Measurements from ENCODE around the gene MAN1C1. TPM values are rescaled to one million over a fixed set of nuclear protein-coding genes. Genes with fewer than 3 reads are reported as not detected.

The MAN1C1 gene
- total RNA-seq, 4 donors from 2014 or later: 28.1 to 60.4 (median 32.7) TPM

DNA sequence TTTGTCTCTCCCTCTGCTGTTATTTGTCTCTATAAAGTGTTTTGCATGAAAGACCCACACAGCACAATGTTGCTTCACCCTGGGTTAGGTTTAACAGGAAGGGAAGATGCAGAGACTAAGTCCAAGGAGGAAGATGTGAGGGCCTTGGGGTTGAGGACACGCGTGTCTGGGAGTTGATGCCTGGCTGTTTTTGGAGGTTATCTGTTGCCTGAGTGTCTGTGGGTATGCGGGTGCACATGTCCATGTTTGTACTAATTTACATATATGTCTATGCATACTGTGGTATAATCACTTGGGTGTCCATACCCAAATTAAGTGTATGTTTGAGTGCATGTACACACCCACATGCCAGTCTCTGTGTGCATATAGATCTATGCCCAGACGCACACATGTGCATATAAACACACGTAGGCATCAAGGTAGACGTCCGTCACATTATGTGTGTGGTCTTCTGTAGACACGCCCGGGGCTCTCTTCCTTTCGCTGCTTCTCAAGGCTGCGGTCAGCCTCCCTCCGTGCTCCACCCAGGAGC, 962 bp upstream of the MAN1C1 start:
- peak overlapping the region; percentile 8 to 55 (median 36) for H3K4me3 ChIP-seq (replicated peaks in 1 of 3)
- no peaks in the 10 kb centered on the region for H3K27me3 ChIP-seq
- TF ChIP-seq POLR2A (IDR thresholded peaks at IDR 0.05): no peak
- TF ChIP-seq, protein P1, sequence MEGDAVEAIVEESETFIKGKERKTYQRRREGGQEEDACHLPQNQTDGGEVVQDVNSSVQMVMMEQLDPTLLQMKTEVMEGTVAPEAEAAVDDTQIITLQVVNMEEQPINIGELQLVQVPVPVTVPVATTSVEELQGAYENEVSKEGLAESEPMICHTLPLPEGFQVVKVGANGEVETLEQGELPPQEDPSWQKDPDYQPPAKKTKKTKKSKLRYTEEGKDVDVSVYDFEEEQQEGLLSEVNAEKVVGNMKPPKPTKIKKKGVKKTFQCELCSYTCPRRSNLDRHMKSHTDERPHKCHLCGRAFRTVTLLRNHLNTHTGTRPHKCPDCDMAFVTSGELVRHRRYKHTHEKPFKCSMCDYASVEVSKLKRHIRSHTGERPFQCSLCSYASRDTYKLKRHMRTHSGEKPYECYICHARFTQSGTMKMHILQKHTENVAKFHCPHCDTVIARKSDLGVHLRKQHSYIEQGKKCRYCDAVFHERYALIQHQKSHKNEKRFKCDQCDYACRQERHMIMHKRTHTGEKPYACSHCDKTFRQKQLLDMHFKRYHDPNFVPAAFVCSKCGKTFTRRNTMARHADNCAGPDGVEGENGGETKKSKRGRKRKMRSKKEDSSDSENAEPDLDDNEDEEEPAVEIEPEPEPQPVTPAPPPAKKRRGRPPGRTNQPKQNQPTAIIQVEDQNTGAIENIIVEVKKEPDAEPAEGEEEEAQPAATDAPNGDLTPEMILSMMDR (IDR thresholded peaks at IDR 0.05): no peak
- H3K36me3 ChIP-seq: no peaks in the 10 kb centered on the region
- H3K4me1 ChIP-seq: peaks cover 31 to 32% of the 10 kb centered on the region in 2 donors
- intact Hi-C loops (cut with DNase I): loop anchor here (5.0 to 10.0 kb wide), 2 partner anchors 79 to 127 kb away; no protein-coding TSS in a partner anchor
- no peak for DNase-seq
- peak overlapping the region; percentile 61 to 89 (median 88) for H3K27ac ChIP-seq
- 35 to 37% methylated on average over 12 of the region's 12 CpGs for WGBS, 2 donors
- H3K9me3 ChIP-seq: no peaks in the 10 kb centered on the region

GRCh38 chr1:25616987-25617624, 515 bp downstream of the MAN1C1 start:
- TF ChIP-seq, protein P1 (IDR thresholded peaks at IDR 0.05): no peak
- no peak for TF ChIP-seq POLR2A (IDR thresholded peaks at IDR 0.05)
- no peaks in the 10 kb centered on the region for H3K9me3 ChIP-seq
- peak; percentile 24 to 28 for DNase-seq
- intact Hi-C loops (cut with DNase I): loop anchor here (5.0 to 10.0 kb wide), 2 partner anchors 78 to 125 kb away; no protein-coding TSS in a partner anchor
- peaks cover 34 to 46% of the 10 kb centered on the region in 2 donors for H3K4me1 ChIP-seq
- H3K4me3 ChIP-seq (replicated peaks in 1 of 3): peak overlapping the region; percentile 49 to 89 (median 88)
- 1% methylated on average over 18 of the region's 94 CpGs; no CpG with 5 or more reads in 1 of the 2 donors for WGBS, 2 donors
- H3K36me3 ChIP-seq: no peaks in the 10 kb centered on the region
- peak overlapping the region; percentile 62 to 92 (median 82) for H3K27ac ChIP-seq
- H3K27me3 ChIP-seq: no peaks in the 10 kb centered on the region

DNA sequence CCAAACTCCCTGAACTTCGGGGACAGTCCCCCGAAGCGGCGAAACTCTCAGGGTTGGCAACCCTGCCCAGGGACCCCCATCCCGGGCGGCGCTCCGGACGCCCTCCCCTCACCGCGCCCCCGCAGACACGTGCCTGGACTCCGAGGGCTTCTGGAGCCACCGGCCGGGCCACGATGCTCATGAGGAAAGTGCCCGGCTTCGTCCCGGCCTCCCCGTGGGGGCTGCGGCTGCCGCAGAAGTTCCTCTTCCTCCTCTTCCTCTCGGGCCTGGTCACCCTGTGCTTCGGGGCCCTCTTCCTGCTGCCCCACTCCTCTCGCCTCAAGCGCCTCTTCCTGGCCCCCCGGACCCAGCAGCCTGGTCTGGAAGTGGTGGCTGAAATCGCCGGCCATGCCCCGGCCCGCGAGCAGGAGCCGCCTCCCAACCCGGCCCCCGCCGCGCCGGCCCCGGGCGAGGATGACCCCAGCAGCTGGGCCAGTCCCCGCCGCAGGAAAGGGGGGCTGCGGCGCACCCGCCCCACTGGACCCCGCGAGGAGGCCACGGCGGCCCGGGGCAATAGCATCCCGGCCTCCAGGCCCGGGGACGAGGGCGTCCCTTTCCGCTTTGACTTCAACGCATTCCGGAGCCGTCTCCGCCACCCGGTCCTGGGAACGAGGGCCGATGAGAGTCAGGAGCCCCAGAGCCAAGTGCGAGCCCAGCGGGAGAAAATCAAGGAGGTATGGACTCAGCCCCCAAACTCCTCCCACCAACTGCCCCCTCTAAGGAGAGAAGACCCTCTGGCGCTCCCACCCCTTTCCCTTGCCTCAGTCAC, 1.2 kb downstream of the MAN1C1 start:
- TF ChIP-seq, protein P1 (IDR thresholded peaks at IDR 0.05): no peak
- TF ChIP-seq POLR2A (IDR thresholded peaks at IDR 0.05): no peak
- 9 to 32% methylated on average over 10 to 37 of the region's 66 CpGs for WGBS, 2 donors
- Histone ChIP-seq H3K27ac (peak overlapping the region; percentile 74 to 92 (median 77)), H3K4me3 (replicated peaks in 1 of 3) (peak overlapping the region; percentile 49 to 88 (median 55)), H3K9me3 (no peaks in the 10 kb centered on the region), H3K4me1 (peaks cover 34 to 53% of the 10 kb centered on the region in 2 donors), H3K36me3 (no peaks in the 10 kb centered on the region), H3K27me3 (no peaks in the 10 kb centered on the region)
- intact Hi-C loops (cut with DNase I): loop anchor here (5.0 to 10.0 kb wide), 2 partner anchors 77 to 124 kb away; no protein-coding TSS in a partner anchor
- peak; percentile 30 to 38 for DNase-seq

DNA sequence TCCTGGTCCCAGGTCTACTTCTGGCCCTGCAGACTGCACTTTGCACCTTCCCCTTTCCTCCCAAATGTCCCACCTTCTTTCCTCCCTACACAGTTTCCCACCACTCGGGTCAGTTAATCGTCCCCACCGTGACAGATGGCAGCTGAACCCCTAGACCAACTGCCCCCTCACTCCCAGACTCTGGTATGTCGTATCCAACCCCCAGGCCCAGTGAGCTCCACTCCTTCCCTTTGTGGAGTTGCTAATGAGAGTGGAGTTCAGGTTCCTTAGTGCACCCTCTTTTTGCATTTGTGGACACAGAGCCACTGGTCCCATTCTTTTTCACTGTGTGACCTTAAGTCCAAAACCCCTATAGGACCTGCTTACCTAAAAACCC, 1.8 kb downstream of the MAN1C1 start:
- no peaks in the 10 kb centered on the region for H3K36me3 ChIP-seq
- WGBS, 2 donors: 61 to 79% methylated on average over 4 of the region's 4 CpGs
- intact Hi-C loops (cut with DNase I): loop anchor here (5.0 to 10.0 kb wide), 2 partner anchors 76 to 124 kb away; no protein-coding TSS in a partner anchor
- DNase-seq: no peak
- H3K27me3 ChIP-seq: no peaks in the 10 kb centered on the region
- TF ChIP-seq POLR2A (IDR thresholded peaks at IDR 0.05): no peak
- TF ChIP-seq, protein P1 (IDR thresholded peaks at IDR 0.05): no peak
- H3K27ac ChIP-seq: peak overlapping the region; percentile 74 to 92 (median 77)
- no peaks in the 10 kb centered on the region for H3K9me3 ChIP-seq
- peaks cover 34 to 59% of the 10 kb centered on the region in 2 donors for H3K4me1 ChIP-seq
- peak overlapping the region in 1 of 3 donors; percentile 88 for H3K4me3 ChIP-seq (replicated peaks in 1 of 3)
